ENCODE results near the gene LIMS3.
"Not testable (repeated sequence)": the region's sequence is repeated elsewhere in the genome, so short reads cannot be mapped to it uniquely, and the experiment has no call there.

GRCh38 chr2:109966858-109967257 lies 68.4 kb downstream of the LIMS3 start:
- not testable (repeated sequence) for TF ChIP-seq POLR2AphosphoS5, CTCF (IDR thresholded peaks at IDR 0.05)

Data from gastroesophageal sphincter (tissue), 3 donors.